Measurements from ENCODE around the gene DLGAP1.

Gene DLGAP1

DNA sequence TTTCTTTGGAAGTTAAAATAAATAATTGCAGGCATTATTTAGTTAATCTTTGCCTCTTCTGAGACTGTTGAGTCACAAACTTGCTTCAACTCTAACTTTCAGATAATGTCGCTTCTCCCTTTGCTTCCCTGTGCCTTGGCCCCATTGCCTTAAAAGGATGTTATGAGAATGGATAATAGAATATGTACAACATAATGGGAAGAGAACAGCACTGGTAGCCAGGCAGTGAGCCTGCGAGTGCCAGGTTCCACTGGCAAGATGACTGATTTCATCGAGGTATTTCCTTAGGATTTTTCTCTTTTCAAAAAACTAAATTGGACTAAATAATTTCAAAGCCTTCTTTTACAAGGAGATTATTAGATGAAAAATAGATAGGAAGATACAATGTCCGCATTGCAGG is 584.2 kb downstream of the DLGAP1 start:
- no peak for ATAC-seq
- TF ChIP-seq ZFP3 (CRISPR knock-in tag; IDR thresholded peaks at IDR 0.05): no peak
- TF ChIP-seq ESRRG (CRISPR knock-in tag; IDR thresholded peaks at IDR 0.05): no peak
- TF ChIP-seq ZFP30 (CRISPR knock-in tag; IDR thresholded peaks at IDR 0.05): no peak
- TF ChIP-seq OSR1 (CRISPR knock-in tag; IDR thresholded peaks at IDR 0.05): no peak
- no peak for TF ChIP-seq PATZ1 (CRISPR knock-in tag; IDR thresholded peaks at IDR 0.05; ENCODE audit: borderline replicate concordance)
- TF ChIP-seq ISL1 (CRISPR knock-in tag; IDR thresholded peaks at IDR 0.05): no peak
- TF ChIP-seq GLIS3 (CRISPR knock-in tag; IDR thresholded peaks at IDR 0.05): no peak
- TF ChIP-seq, protein P1, sequence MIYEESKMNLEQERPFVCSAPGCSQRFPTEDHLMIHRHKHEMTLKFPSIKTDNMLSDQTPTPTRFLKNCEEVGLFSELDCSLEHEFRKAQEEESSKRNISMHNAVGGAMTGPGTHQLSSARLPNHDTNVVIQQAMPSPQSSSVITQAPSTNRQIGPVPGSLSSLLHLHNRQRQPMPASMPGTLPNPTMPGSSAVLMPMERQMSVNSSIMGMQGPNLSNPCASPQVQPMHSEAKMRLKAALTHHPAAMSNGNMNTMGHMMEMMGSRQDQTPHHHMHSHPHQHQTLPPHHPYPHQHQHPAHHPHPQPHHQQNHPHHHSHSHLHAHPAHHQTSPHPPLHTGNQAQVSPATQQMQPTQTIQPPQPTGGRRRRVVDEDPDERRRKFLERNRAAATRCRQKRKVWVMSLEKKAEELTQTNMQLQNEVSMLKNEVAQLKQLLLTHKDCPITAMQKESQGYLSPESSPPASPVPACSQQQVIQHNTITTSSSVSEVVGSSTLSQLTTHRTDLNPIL (CRISPR knock-in tag; IDR thresholded peaks at IDR 0.05; ENCODE audit: low read depth): no peak
- TF ChIP-seq ZNF565 (CRISPR knock-in tag; conservative IDR thresholded peaks at IDR 0.05; ENCODE audit: low read depth): no peak
- no peak for TF ChIP-seq ZNF70 (CRISPR knock-in tag; IDR thresholded peaks at IDR 0.05)
- TF ChIP-seq SNAI2 (CRISPR knock-in tag; IDR thresholded peaks at IDR 0.05): no peak
- TF ChIP-seq TOX (CRISPR knock-in tag; IDR thresholded peaks at IDR 0.05; ENCODE audit: borderline replicate concordance): no peak
- TF ChIP-seq, protein P2, sequence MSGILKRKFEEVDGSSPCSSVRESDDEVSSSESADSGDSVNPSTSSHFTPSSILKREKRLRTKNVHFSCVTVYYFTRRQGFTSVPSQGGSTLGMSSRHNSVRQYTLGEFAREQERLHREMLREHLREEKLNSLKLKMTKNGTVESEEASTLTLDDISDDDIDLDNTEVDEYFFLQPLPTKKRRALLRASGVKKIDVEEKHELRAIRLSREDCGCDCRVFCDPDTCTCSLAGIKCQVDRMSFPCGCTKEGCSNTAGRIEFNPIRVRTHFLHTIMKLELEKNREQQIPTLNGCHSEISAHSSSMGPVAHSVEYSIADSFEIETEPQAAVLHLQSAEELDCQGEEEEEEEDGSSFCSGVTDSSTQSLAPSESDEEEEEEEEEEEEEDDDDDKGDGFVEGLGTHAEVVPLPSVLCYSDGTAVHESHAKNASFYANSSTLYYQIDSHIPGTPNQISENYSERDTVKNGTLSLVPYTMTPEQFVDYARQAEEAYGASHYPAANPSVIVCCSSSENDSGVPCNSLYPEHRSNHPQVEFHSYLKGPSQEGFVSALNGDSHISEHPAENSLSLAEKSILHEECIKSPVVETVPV (CRISPR knock-in tag; IDR thresholded peaks at IDR 0.05): no peak
- no peak for TF ChIP-seq PPARA (CRISPR knock-in tag; IDR thresholded peaks at IDR 0.05; ENCODE audit: borderline replicate concordance)
- TF ChIP-seq TSHZ2 (CRISPR knock-in tag; IDR thresholded peaks at IDR 0.05): no peak
- TF ChIP-seq ZNF8 (CRISPR knock-in tag; IDR thresholded peaks at IDR 0.05): no peak
- no peak for TF ChIP-seq ARNTL (CRISPR knock-in tag; IDR thresholded peaks at IDR 0.05; ENCODE audit: borderline replicate concordance, low read depth)
- TF ChIP-seq TCF4 (CRISPR knock-in tag; IDR thresholded peaks at IDR 0.05; ENCODE audit: borderline replicate concordance): no peak

DNA sequence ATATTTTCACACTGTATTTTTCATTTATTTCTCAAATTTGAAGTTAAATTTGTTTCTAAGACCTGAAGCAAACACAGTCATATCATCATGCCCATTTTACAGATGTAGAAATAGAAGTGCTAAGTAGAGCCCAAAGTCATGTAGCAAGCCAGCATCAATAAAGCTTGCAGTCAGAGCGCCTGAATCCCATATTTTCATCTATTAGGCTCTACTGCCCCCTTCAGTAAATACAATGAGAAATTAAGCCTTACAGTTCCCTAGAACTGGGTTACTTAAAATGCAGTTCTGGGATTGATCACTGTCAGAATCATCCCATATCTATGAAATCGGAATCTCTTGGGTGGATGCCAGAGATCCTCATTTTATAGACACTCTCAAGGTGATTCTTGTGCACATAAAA is 585.3 kb downstream of the DLGAP1 start:
- TF ChIP-seq SNAI2 (CRISPR knock-in tag; IDR thresholded peaks at IDR 0.05) (no peak), ZNF8 (CRISPR knock-in tag; IDR thresholded peaks at IDR 0.05) (no peak), ZFP30 (CRISPR knock-in tag; IDR thresholded peaks at IDR 0.05) (no peak), TCF4 (CRISPR knock-in tag; IDR thresholded peaks at IDR 0.05; ENCODE audit: borderline replicate concordance) (no peak), ARNTL (CRISPR knock-in tag; IDR thresholded peaks at IDR 0.05; ENCODE audit: borderline replicate concordance, low read depth) (no peak), TOX (CRISPR knock-in tag; IDR thresholded peaks at IDR 0.05; ENCODE audit: borderline replicate concordance) (no peak), PATZ1 (CRISPR knock-in tag; IDR thresholded peaks at IDR 0.05; ENCODE audit: borderline replicate concordance) (no peak), PPARA (CRISPR knock-in tag; IDR thresholded peaks at IDR 0.05; ENCODE audit: borderline replicate concordance) (no peak)
- TF ChIP-seq, protein P2 (CRISPR knock-in tag; IDR thresholded peaks at IDR 0.05): no peak
- peak; percentile 84 for ATAC-seq

All from SK-N-SH treated with all-trans-retinoic acid at 6 μM for 48 hours (cell line).